ENCODE data around the gene DLX6.
"Not testable (repeated sequence)": the region's sequence is repeated elsewhere in the genome, so short reads cannot be mapped to it uniquely, and the experiment has no call there.

Gene DLX6

GRCh38 chr7:97025130-97025499 is 19.8 kb downstream of the DLX6 start:
- H3K27ac ChIP-seq (ENCODE audit: low read depth, low read length) = no peak overlapping the region
- H3K27me3 ChIP-seq (ENCODE audit: control insufficient read depth, insufficient read depth, low read length) = peaks cover 59% of the 10 kb centered on the region
- no peaks in the 10 kb centered on the region for H3K36me3 ChIP-seq (ENCODE audit: control insufficient read depth, insufficient read depth, low read length)
- peak overlapping the region; percentile 22 for H3K4me3 ChIP-seq (ENCODE audit: low read length)
- peaks cover 4% of the 10 kb centered on the region for H3K4me1 ChIP-seq (ENCODE audit: control insufficient read depth, insufficient read depth, low read length)
- no peak overlapping the region for H3K9ac ChIP-seq (ENCODE audit: low read length)

- H3K4me3 ChIP-seq (ENCODE audit: low read length) = peak overlapping the region; percentile 9
- H3K36me3 ChIP-seq (ENCODE audit: control insufficient read depth, insufficient read depth, low read length) = no peaks in the 10 kb centered on the region
- no peak overlapping the region for H3K9ac ChIP-seq (ENCODE audit: low read length)
- H3K27ac ChIP-seq (ENCODE audit: low read depth, low read length) = no peak overlapping the region
- peaks cover 4% of the 10 kb centered on the region for H3K4me1 ChIP-seq (ENCODE audit: control insufficient read depth, insufficient read depth, low read length)
- peaks cover 50% of the 10 kb centered on the region for H3K27me3 ChIP-seq (ENCODE audit: control insufficient read depth, insufficient read depth, low read length)
These were observed 20.8 kb downstream of the DLX6 start for GRCh38 chr7:97025983-97026714.

DNA sequence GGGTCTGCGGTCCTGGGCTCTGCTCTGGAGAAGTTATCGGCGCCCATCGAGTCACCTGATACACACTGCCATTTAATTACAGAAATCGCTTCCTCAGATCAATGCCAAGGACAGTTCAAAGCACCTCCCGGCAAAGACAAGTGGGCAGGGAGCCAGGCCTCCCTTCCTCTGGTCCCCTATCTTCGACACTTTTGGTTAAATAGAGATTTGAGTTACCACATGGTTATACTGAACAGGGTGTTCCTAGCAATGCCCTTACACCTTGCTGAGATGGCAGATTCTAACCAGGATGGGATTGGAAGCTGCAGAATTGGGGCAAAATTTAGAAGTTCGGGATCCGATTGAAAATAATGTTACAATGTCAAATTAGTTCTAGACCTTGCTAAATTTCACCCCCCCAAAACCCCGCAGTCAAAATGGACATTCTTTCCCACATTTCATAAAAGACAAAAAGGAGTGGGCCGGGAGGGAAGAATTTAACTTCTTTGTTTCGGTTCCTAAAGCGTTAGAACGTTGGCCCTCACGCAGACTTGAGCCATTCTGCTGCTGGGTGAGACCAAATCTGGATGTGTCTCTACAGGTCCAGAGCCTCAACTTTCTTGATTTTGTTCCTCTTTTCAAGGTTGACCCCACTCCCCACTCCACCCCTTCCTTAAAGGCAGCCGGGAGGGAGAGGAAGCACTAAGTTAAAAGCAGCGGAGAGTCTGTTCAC is 21.5 kb downstream of the DLX6 start:
- H3K36me3 ChIP-seq (ENCODE audit: control insufficient read depth, insufficient read depth, low read length) = no peaks in the 10 kb centered on the region
- peak overlapping the region; percentile 58 for H3K4me3 ChIP-seq (ENCODE audit: low read length)
- no peak overlapping the region for H3K27ac ChIP-seq (ENCODE audit: low read depth, low read length)
- no peak overlapping the region for H3K9ac ChIP-seq (ENCODE audit: low read length)
- peaks cover 3% of the 10 kb centered on the region for H3K4me1 ChIP-seq (ENCODE audit: control insufficient read depth, insufficient read depth, low read length)
- H3K27me3 ChIP-seq (ENCODE audit: control insufficient read depth, insufficient read depth, low read length) = peaks cover 44% of the 10 kb centered on the region

DNA sequence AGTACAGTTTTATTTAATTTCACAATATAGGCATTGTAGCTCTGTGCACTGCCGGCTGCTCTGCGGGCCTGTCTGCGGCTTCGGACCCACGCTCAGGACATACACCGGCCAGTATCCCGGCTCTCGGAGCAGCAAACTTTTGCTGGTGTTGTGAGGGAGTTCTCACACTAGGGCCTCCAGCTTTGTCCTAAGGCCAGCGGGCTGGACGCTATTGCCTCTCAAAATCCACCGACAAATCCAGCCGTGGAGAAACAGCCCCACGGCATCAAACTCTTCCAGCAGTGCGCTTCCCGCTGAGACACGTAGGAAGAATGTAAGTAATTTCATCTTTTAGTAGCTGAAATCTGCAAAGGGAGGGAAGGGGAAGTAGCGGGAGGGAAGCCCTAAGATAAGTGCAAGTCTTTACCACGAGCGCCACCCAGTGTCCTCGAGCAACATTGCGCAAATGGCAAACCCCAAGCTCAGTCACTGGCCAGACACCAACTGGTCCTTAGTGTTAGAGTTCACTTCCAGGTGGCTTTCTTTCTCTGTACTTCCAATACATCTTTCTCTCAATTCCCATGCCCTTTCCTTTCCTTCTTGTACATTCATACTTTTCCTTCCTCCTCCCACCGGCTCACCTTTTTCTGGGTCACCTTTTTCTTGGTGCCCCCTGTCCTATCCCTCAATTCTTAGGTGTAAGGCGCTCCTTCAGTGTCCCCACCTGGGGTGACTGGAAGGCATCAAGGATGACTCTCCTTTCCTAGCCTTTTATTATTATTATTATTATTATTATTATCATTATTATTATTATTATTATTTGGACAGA is 22.3 kb downstream of the DLX6 start:
- H3K4me1 ChIP-seq (ENCODE audit: control insufficient read depth, insufficient read depth, low read length) = peaks cover 3% of the 10 kb centered on the region
- no peaks in the 10 kb centered on the region for H3K36me3 ChIP-seq (ENCODE audit: control insufficient read depth, insufficient read depth, low read length)
- no peak overlapping the region for H3K27ac ChIP-seq (ENCODE audit: low read depth, low read length)
- peaks cover 36% of the 10 kb centered on the region for H3K27me3 ChIP-seq (ENCODE audit: control insufficient read depth, insufficient read depth, low read length)
- H3K9ac ChIP-seq (ENCODE audit: low read length) = no peak overlapping the region
- H3K4me3 ChIP-seq (ENCODE audit: low read length) = peak overlapping the region; percentile 58

GRCh38 chr7:97034213-97034852 is 29.0 kb downstream of the DLX6 start:
- not testable (repeated sequence) for H3K27me3 ChIP-seq (ENCODE audit: control insufficient read depth, insufficient read depth, low read length); H3K4me1 ChIP-seq (ENCODE audit: control insufficient read depth, insufficient read depth, low read length); H3K36me3 ChIP-seq (ENCODE audit: control insufficient read depth, insufficient read depth, low read length); H3K27ac ChIP-seq (ENCODE audit: low read depth, low read length); H3K9ac ChIP-seq (ENCODE audit: low read length); H3K4me3 ChIP-seq (ENCODE audit: low read length)

GRCh38 chr7:97039374-97040065 is 34.2 kb downstream of the DLX6 start:
- Histone ChIP-seq H3K36me3 (ENCODE audit: control insufficient read depth, insufficient read depth, low read length) (no peaks in the 10 kb centered on the region), H3K27ac (ENCODE audit: low read depth, low read length) (no peak overlapping the region), H3K9ac (ENCODE audit: low read length) (no peak overlapping the region), H3K27me3 (ENCODE audit: control insufficient read depth, insufficient read depth, low read length) (peaks cover 4% of the 10 kb centered on the region), H3K4me1 (ENCODE audit: control insufficient read depth, insufficient read depth, low read length) (no peaks in the 10 kb centered on the region), H3K4me3 (ENCODE audit: low read length) (no peak overlapping the region)

GRCh38 chr7:97043281-97043680 is 37.9 kb downstream of the DLX6 start:
- H3K9ac ChIP-seq (ENCODE audit: low read length) = no peak overlapping the region
- H3K27me3 ChIP-seq (ENCODE audit: control insufficient read depth, insufficient read depth, low read length) = peaks cover 4% of the 10 kb centered on the region
- no peaks in the 10 kb centered on the region for H3K4me1 ChIP-seq (ENCODE audit: control insufficient read depth, insufficient read depth, low read length)
- no peak overlapping the region for H3K4me3 ChIP-seq (ENCODE audit: low read length)
- no peak overlapping the region for H3K27ac ChIP-seq (ENCODE audit: low read depth, low read length)
- no peaks in the 10 kb centered on the region for H3K36me3 ChIP-seq (ENCODE audit: control insufficient read depth, insufficient read depth, low read length)
